IPS-18c (cell line): ENCODE data around the gene MRC2.

Experiments
- H3K4me3 ChIP-seq: 2 replicates; pipeline ENCODE4 v1.7.0; 2013; ENCODE audit warnings: low read depth, mild to moderate bottlenecking, low read length, moderate library complexity; ENCODE audit not compliant: insufficient read depth
- H3K9me3 ChIP-seq: one replicate; pipeline ENCODE4 v1.6.1; 2013; ENCODE audit warnings: mild to moderate bottlenecking, low read length, moderate library complexity; ENCODE audit not compliant: control insufficient read depth, insufficient read depth

Gene MRC2

DNA sequence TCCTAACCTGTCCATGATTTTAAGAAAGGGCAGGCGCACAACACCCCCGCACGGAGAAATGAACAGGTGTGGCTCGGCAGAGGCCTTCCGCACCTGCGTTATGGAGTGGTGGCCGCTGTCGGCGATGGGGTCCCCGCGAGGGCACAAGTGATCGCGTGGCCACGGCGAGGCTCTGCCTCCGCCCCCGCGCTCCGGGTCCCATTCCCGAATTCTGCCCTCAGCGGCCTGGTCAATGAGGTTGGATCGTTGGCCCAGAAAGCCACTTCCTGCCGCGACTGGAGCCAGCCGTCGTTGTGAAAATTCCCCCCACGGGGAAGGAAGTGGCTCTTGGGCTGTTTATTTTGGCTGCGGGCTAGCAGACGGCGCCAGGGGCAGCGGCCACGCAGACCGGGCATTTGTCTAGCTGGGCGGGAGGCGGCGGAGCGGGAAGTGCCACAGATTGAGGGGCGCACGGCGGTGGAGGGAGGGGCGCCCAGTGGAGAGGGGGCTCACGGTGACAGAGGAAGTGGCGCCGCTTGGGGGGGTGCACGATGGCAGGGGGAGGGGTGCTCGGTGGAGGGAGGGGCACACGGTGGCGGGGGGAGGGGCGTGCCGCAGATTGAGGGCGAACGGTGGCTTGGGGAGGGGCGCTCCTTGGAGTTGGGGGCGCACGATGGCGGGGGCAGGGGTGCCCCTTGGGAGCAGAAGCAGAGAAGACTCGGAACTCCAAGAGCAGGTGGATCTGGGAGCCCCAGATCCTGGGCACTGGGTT lies 25.0 kb downstream of the MRC2 start:
- H3K9me3 ChIP-seq, result no peaks in the 10 kb centered on the region
- H3K4me3 ChIP-seq, result peak overlapping the region; percentile 69

- H3K9me3 ChIP-seq, result no peaks in the 10 kb centered on the region
- peak overlapping the region; percentile 69 for H3K4me3 ChIP-seq
These were observed 25.7 kb downstream of the MRC2 start for GRCh38 chr17:62653002-62653825.

DNA sequence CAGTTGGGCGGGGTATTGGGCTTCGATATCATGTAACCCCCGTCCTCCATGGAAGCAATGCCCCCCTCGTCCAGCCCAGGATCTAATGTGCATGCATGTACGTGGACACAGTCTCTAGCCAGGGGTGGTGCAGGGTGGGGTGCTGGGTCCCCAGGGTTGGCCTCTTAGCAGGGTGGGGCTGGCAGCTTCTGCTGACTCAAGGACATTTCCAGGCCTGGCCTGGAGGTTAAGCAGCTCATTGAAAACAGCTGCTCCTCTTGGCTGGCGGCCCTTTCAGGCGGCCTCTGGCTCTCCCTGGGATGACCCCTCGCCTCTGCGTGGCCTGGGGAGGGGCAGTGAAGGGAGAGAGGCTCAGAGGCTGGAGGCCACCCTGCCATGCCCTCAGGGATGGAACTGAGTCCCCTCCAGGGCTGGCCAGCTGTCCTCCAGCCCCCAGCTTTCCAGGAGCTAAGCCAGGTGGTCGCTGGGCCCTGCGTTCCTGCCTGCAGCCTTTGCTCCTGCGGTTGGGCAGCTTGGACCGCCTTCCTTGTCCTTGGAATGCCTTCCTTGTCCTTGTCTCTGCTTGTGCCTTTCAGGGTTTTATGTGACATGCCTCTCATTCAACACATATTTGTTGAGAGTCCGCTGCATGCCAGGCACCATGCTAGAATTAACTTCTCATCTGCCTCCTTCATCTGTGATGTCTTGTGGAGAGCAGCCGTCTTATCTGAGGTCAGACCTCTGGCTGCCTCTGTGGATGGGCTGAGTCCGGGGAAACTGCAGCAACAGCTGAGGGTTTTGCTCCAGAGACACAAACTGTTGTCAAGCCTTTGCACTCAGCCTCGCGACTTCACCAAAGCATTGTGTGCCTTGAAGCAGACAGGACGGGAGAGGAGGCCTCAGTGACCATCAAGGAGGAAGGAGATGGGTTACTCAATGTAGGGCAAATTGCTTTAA lies 26.6 kb downstream of the MRC2 start:
- Histone ChIP-seq H3K9me3 (no peaks in the 10 kb centered on the region), H3K4me3 (no peak overlapping the region)

DNA sequence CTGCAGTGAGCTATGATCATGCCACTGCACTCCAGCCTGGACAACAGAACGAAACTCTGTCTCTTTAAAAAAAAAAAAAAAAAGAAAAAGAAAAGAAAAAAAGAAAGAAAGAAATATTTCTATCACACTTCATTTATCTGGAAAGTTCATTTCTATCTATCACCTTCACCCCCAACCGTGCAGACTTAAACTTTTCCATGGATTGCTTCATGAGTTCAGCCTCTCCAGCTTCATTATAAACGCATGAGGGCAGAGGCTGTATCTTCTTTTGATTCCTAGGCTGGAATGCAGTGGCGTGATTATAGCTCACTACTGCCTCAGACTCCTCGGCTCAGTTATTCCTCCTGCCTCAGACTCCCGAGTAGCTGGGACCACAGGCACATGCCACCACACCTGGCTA lies 28.2 kb downstream of the MRC2 start:
- no peaks in the 10 kb centered on the region for H3K9me3 ChIP-seq

GRCh38 chr17:62656446-62656845 lies 29.0 kb downstream of the MRC2 start:
- H3K4me3 ChIP-seq, result no peak overlapping the region
- no peaks in the 10 kb centered on the region for H3K9me3 ChIP-seq

More for the DNA sequence above, 28.2 kb downstream of the MRC2 start:
- no peak overlapping the region for H3K4me3 ChIP-seq

- H3K9me3 ChIP-seq, result no peaks in the 10 kb centered on the region
- H3K4me3 ChIP-seq, result no peak overlapping the region
These were observed 29.7 kb downstream of the MRC2 start for GRCh38 chr17:62657145-62657665.

- no peaks in the 10 kb centered on the region for H3K9me3 ChIP-seq
- H3K4me3 ChIP-seq, result no peak overlapping the region
These were observed 30.2 kb downstream of the MRC2 start for GRCh38 chr17:62657690-62658089.

GRCh38 chr17:62658136-62658920 lies 30.9 kb downstream of the MRC2 start:
- H3K9me3 ChIP-seq, result no peaks in the 10 kb centered on the region
- no peak overlapping the region for H3K4me3 ChIP-seq

GRCh38 chr17:62660629-62661118 lies 33.2 kb downstream of the MRC2 start:
- Histone ChIP-seq H3K9me3 (no peaks in the 10 kb centered on the region), H3K4me3 (no peak overlapping the region)

DNA sequence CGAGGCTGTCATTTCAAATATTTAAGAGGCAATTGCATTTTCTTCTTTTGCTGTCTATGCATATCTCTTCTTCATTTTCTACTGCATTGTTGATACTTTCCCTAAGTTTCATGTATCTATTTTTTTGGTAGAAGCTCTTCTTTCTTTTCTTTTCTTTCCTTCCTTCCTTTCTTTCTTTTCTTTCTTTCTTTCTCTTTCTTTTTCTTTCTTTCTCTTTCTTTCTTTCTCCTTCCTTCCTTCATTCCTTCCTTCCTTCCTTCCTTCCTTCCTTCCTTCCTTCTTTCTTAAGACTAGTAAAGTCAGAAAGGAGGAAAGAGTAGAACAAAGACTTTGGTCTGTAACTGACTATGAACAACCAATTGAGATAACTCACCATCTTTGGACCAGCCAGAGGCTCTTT lies 33.9 kb downstream of the MRC2 start:
- H3K4me3 ChIP-seq, result no peak overlapping the region
- no peaks in the 10 kb centered on the region for H3K9me3 ChIP-seq

- Histone ChIP-seq H3K9me3 (no peaks in the 10 kb centered on the region), H3K4me3 (no peak overlapping the region)
These were observed 35.4 kb downstream of the MRC2 start for GRCh38 chr17:62662855-62663254.

DNA sequence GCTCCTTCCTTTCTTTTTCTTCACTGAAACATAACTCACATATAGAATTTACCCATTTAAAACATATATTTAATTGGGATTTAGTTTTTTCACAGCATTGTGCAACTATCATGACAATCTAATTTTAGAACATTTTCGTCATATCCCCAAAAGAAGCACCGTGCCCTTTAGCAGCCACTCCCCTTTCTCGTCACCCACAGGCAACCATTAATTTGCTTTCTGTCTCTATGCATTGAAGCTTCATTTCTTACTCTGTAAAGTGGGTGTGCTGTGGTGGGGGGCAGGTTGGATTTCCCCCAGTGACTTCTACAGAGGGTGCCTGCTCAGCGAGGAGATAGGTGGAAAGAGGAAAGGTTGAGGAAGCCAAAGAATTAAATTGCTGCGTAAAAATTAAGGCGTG lies 35.8 kb downstream of the MRC2 start:
- Histone ChIP-seq H3K9me3 (no peaks in the 10 kb centered on the region), H3K4me3 (no peak overlapping the region)

DNA sequence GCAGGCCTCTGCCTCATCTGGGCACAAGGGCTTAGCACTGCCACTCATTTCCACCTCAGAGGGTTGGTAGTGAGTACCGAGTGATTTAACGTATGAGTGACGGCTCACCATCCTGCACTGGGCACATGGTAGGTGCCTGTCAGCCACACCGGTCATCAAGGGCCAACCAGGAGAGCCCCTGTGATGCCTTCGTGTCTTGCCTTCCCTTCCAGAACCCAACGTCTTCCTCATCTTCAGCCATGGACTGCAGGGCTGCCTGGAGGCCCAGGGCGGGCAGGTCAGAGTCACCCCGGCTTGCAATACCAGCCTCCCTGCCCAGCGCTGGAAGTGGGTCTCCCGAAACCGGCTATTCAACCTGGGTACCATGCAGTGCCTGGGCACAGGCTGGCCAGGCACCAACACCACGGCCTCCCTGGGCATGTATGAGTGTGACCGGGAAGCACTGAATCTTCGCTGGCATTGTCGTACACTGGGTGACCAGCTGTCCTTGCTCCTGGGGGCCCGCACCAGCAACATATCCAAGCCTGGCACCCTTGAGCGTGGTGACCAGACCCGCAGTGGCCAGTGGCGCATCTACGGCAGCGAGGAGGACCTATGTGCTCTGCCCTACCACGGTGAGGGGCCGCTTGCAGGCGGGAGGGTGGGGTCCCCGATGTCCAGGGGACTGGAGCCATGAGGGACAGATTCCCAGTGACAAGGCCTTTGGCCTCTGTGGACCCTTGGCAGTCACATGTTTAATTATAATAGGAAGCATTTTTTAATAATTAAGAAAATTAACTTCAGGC lies 37.1 kb downstream of the MRC2 start:
- Histone ChIP-seq H3K4me3 (no peak overlapping the region), H3K9me3 (no peaks in the 10 kb centered on the region)

- H3K9me3 ChIP-seq, result no peaks in the 10 kb centered on the region
These were observed 38.1 kb downstream of the MRC2 start for GRCh38 chr17:62665599-62665998.

DNA sequence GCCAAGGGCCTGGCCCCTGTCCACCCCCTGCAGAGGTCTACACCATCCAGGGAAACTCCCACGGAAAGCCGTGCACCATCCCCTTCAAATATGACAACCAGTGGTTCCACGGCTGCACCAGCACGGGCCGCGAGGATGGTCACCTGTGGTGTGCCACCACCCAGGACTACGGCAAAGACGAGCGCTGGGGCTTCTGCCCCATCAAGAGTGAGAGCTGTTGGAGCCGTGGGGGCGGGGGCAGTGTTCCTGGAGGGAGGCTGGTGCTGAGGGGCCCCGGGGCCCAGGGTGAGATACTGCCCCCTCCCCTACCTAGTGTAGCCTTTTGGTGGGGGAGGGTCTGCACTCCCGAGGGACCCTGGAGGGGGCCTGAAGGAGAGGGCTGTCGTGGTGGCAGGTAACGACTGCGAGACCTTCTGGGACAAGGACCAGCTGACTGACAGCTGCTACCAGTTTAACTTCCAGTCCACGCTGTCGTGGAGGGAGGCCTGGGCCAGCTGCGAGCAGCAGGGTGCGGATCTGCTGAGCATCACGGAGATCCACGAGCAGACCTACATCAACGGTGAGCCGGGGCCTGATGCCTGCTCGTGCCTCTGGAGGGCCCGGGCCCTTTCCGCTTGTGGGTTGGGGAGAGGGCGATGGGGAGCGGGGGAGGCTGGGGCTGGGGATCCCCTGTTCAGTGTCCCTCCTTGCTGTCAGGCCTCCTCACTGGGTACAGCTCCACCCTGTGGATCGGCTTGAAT lies 38.8 kb downstream of the MRC2 start:
- no peaks in the 10 kb centered on the region for H3K9me3 ChIP-seq
- no peak overlapping the region for H3K4me3 ChIP-seq

More at GRCh38 chr17:62665599-62665998, 38.1 kb downstream of the MRC2 start:
- no peak overlapping the region for H3K4me3 ChIP-seq
